Measurements from ENCODE around the gene SEMA3F.

SEMA3F gene

GRCh38 chr3:50170689-50171088 is 15.6 kb downstream of the SEMA3F start:
- no peak overlapping the region for H2AFZ ChIP-seq (ENCODE audit: low read length)
- peaks cover 46% of the 10 kb centered on the region for H3K27me3 ChIP-seq (replicated peaks; ENCODE audit: insufficient read depth, low read length)
- H3K9me2 ChIP-seq (replicated peaks; ENCODE audit: insufficient read depth, low read length), result no peaks in the 10 kb centered on the region
- H3K4me3 ChIP-seq (ENCODE audit: low read length), result no peak overlapping the region
- H3K4me1 ChIP-seq (ENCODE audit: low read length), result no peaks in the 10 kb centered on the region
- H3K27ac ChIP-seq (ENCODE audit: low read length), result no peak overlapping the region
- no peaks in the 10 kb centered on the region for H3K36me3 ChIP-seq (replicated peaks; ENCODE audit: insufficient read depth, low read length)
- no peak for DNase-seq
- no peaks in the 10 kb centered on the region for H3F3A ChIP-seq (ENCODE audit: insufficient read depth, low read length)
- no peaks in the 10 kb centered on the region for H3K79me2 ChIP-seq (ENCODE audit: low read length)
- no peak overlapping the region for H3K4me2 ChIP-seq (ENCODE audit: low read depth, low read length)
- H3K9ac ChIP-seq (ENCODE audit: low read length), result no peak overlapping the region
- no peaks in the 10 kb centered on the region for H3K9me3 ChIP-seq (replicated peaks; ENCODE audit: insufficient read depth, low read length)
- H4K20me1 ChIP-seq (ENCODE audit: insufficient read depth, low read length), result no peaks in the 10 kb centered on the region
- TF ChIP-seq CTCF (IDR thresholded peaks at IDR 0.05; ENCODE audit: low read length) (no peak), EZH2phosphoT487 (IDR thresholded peaks at IDR 0.05; ENCODE audit: low read length) (no peak), EZH2 (optimal IDR thresholded peaks at IDR 0.05; ENCODE audit: low read depth, low read length) (no peak)

GRCh38 chr3:50171540-50172301 is 16.6 kb downstream of the SEMA3F start:
- Histone ChIP-seq H3K4me2 (ENCODE audit: low read depth, low read length) (no peak overlapping the region), H3K36me3 (replicated peaks; ENCODE audit: insufficient read depth, low read length) (no peaks in the 10 kb centered on the region), H2AFZ (ENCODE audit: low read length) (no peak overlapping the region), H3K27ac (ENCODE audit: low read length) (no peak overlapping the region), H3K79me2 (ENCODE audit: low read length) (no peaks in the 10 kb centered on the region), H3K9me3 (replicated peaks; ENCODE audit: insufficient read depth, low read length) (no peaks in the 10 kb centered on the region), H3K27me3 (replicated peaks; ENCODE audit: insufficient read depth, low read length) (peaks cover 46% of the 10 kb centered on the region), H3K4me3 (ENCODE audit: low read length) (no peak overlapping the region), H3K4me1 (ENCODE audit: low read length) (no peaks in the 10 kb centered on the region), H4K20me1 (ENCODE audit: insufficient read depth, low read length) (no peaks in the 10 kb centered on the region), H3K9ac (ENCODE audit: low read length) (no peak overlapping the region), H3K9me2 (replicated peaks; ENCODE audit: insufficient read depth, low read length) (no peaks in the 10 kb centered on the region), H3F3A (ENCODE audit: insufficient read depth, low read length) (no peaks in the 10 kb centered on the region)
- TF ChIP-seq EZH2 (optimal IDR thresholded peaks at IDR 0.05; ENCODE audit: low read depth, low read length) (no peak), CTCF (IDR thresholded peaks at IDR 0.05; ENCODE audit: low read length) (no peak), EZH2phosphoT487 (IDR thresholded peaks at IDR 0.05; ENCODE audit: low read length) (no peak)
- DNase-seq, result no peak

GRCh38 chr3:50172626-50173220 is 17.6 kb downstream of the SEMA3F start:
- H3K9ac ChIP-seq (ENCODE audit: low read length), result no peak overlapping the region
- H3K4me1 ChIP-seq (ENCODE audit: low read length), result no peaks in the 10 kb centered on the region
- peaks cover 46% of the 10 kb centered on the region for H3K27me3 ChIP-seq (replicated peaks; ENCODE audit: insufficient read depth, low read length)
- DNase-seq, result no peak
- no peak overlapping the region for H3K27ac ChIP-seq (ENCODE audit: low read length)
- H2AFZ ChIP-seq (ENCODE audit: low read length), result no peak overlapping the region
- no peak overlapping the region for H3K4me3 ChIP-seq (ENCODE audit: low read length)
- no peaks in the 10 kb centered on the region for H3K9me3 ChIP-seq (replicated peaks; ENCODE audit: insufficient read depth, low read length)
- H3K9me2 ChIP-seq (replicated peaks; ENCODE audit: insufficient read depth, low read length), result no peaks in the 10 kb centered on the region
- H3K36me3 ChIP-seq (replicated peaks; ENCODE audit: insufficient read depth, low read length), result no peaks in the 10 kb centered on the region
- no peak overlapping the region for H3K4me2 ChIP-seq (ENCODE audit: low read depth, low read length)
- H3K79me2 ChIP-seq (ENCODE audit: low read length), result no peaks in the 10 kb centered on the region
- H3F3A ChIP-seq (ENCODE audit: insufficient read depth, low read length), result no peaks in the 10 kb centered on the region
- no peaks in the 10 kb centered on the region for H4K20me1 ChIP-seq (ENCODE audit: insufficient read depth, low read length)
- no peak for TF ChIP-seq EZH2phosphoT487 (IDR thresholded peaks at IDR 0.05; ENCODE audit: low read length)
- no peak for TF ChIP-seq EZH2 (optimal IDR thresholded peaks at IDR 0.05; ENCODE audit: low read depth, low read length)
- no peak for TF ChIP-seq CTCF (IDR thresholded peaks at IDR 0.05; ENCODE audit: low read length)
